Cardiac septum (tissue), 1 donor: ENCODE results near the gene NFAT5. TPM values are rescaled to one million over a fixed set of nuclear protein-coding genes. Genes with fewer than 3 reads are reported as not detected.
"Not testable (repeated sequence)": the region's sequence is repeated elsewhere in the genome, so short reads cannot be mapped to it uniquely, and the experiment has no call there.

Source experiments
- DNase-seq: peaks from one replicate; pipeline ENCODE4 v3.0.0-alpha.2; 2020; ENCODE audit warnings: low spot score
- intact Hi-C: fragments of 100-400 bp; cut with DNase I; formaldehyde crosslinking; loops from one replicate; pipeline ENCODE4 v1.14.0; 2022
- total RNA-seq: library from RNA; stranded (reverse); fragmentation: NEBNext Ultra II Directional; extraction: Animal tissue kit (Norgen Biotek cat#: 25700); gene quantifications from one replicate; pipeline ENCODE4 v1.2.1, GENCODE V29; 2021
- donor health status: DM: no; HTN: no; CAD: no.

NFAT5 gene
- total RNA-seq, 1 donor from 2014 or later: 28.5 TPM

GRCh38 chr16:69621225-69621624 is 55.5 kb downstream of the NFAT5 start:
- DNase-seq: no peak
- intact Hi-C loops: no loop called here

GRCh38 chr16:69626256-69626655 is 60.5 kb downstream of the NFAT5 start:
- no peak for DNase-seq
- intact Hi-C loops: no loop called here

GRCh38 chr16:69632828-69633227 is 67.1 kb downstream of the NFAT5 start:
- no peak for DNase-seq
- intact Hi-C loops: no loop called here

- no peak for DNase-seq
- intact Hi-C loops: no loop called here
Measured at GRCh38 chr16:69633375-69633774, 67.6 kb downstream of the NFAT5 start.

GRCh38 chr16:69636563-69637146 is 70.9 kb downstream of the NFAT5 start:
- intact Hi-C loops, DNase-seq: not testable (repeated sequence)

GRCh38 chr16:69637206-69637865 is 71.6 kb downstream of the NFAT5 start:
- intact Hi-C loops, DNase-seq: not testable (repeated sequence)

GRCh38 chr16:69643997-69644396 is 78.2 kb downstream of the NFAT5 start:
- DNase-seq, intact Hi-C loops: not testable (repeated sequence)

- intact Hi-C loops: no loop called here
- no peak for DNase-seq
Measured at GRCh38 chr16:69644790-69645189, 79.0 kb downstream of the NFAT5 start.

- DNase-seq: no peak
- intact Hi-C loops: no loop called here
Measured at GRCh38 chr16:69647020-69647419, 81.3 kb downstream of the NFAT5 start.

- intact Hi-C loops: no loop called here
- DNase-seq: no peak
Measured at GRCh38 chr16:69651217-69651616, 85.5 kb downstream of the NFAT5 start.

GRCh38 chr16:69654280-69654931 is 88.6 kb downstream of the NFAT5 start:
- intact Hi-C loops: no loop called here
- no peak for DNase-seq

GRCh38 chr16:69660166-69660565 is 94.4 kb downstream of the NFAT5 start:
- intact Hi-C loops: no loop called here

GRCh38 chr16:69662901-69663300 is 97.1 kb downstream of the NFAT5 start:
- intact Hi-C loops: no loop called here
- DNase-seq: no peak

More at GRCh38 chr16:69660166-69660565, 94.4 kb downstream of the NFAT5 start:
- no peak for DNase-seq

GRCh38 chr16:69663846-69664245 is 98.1 kb downstream of the NFAT5 start:
- intact Hi-C loops: no loop called here
- no peak for DNase-seq

- intact Hi-C loops: no loop called here
- DNase-seq: no peak
Measured at GRCh38 chr16:69669577-69669976, 103.8 kb downstream of the NFAT5 start.

- intact Hi-C loops: no loop called here
- DNase-seq: no peak
Measured at GRCh38 chr16:69672315-69672997, 106.7 kb downstream of the NFAT5 start.

GRCh38 chr16:69672998-69673713 is 107.4 kb downstream of the NFAT5 start:
- intact Hi-C loops: no loop called here
- no peak for DNase-seq

- DNase-seq: no peak
- intact Hi-C loops: no loop called here
Measured at GRCh38 chr16:69680358-69680757, 114.6 kb downstream of the NFAT5 start.

- no peak for DNase-seq
- intact Hi-C loops: no loop called here
Measured at GRCh38 chr16:69688589-69688988, 122.8 kb downstream of the NFAT5 start.
